ENCODE measurements around the gene CSAG2. TPM values are rescaled to one million over a fixed set of nuclear protein-coding genes. Genes with fewer than 3 reads are reported as not detected.
"Not testable (repeated sequence)": the region's sequence is repeated elsewhere in the genome, so short reads cannot be mapped to it uniquely, and the experiment has no call there.

CSAG2 gene
- total RNA-seq, 1 experiment from 2014 or later: not detected

- not testable (repeated sequence) for H3K23me2 ChIP-seq (ENCODE audit: insufficient read length, low read depth, low read length, poor library complexity, severe bottlenecking); H3K27me3 Mint-ChIP-seq (ENCODE audit: low read depth)
Measured at GRCh38 chrX:152713195-152713594, 4.1 kb upstream of the CSAG2 start.

GRCh38 chrX:152706500-152706899 is 2.6 kb downstream of the CSAG2 start:
- H3K9me3 ChIP-seq (ENCODE audit: control insufficient read depth, low read depth, low read length); H3K9me3 Mint-ChIP-seq; H2BK12ac ChIP-seq (ENCODE audit: insufficient read length, low read depth, low read length); H3K4me1 ChIP-seq (ENCODE audit: insufficient read depth, low read length); H3K4ac ChIP-seq (ENCODE audit: low read depth, low read length); H3K27ac Mint-ChIP-seq; H3K79me2 ChIP-seq (ENCODE audit: insufficient read depth, low read length); H3K27me3 ChIP-seq (ENCODE audit: insufficient read depth, low read length); H3K23ac ChIP-seq (ENCODE audit: insufficient read length, low read depth, low read length); H2AK5ac ChIP-seq (ENCODE audit: insufficient read length, low read length); H2BK5ac ChIP-seq (ENCODE audit: insufficient read length, low read length); H3K9ac ChIP-seq (ENCODE audit: extremely low read depth, insufficient read length, low read length); H3K36me3 Mint-ChIP-seq (ENCODE audit: insufficient read depth in 1 of 3, low read depth in 3 of 3); H3K4me1 Mint-ChIP-seq; H3K23me2 ChIP-seq (ENCODE audit: insufficient read length, low read depth, low read length, poor library complexity, severe bottlenecking); H3K27me3 Mint-ChIP-seq (ENCODE audit: low read depth); H2BK120ac ChIP-seq (ENCODE audit: low read depth, low read length, poor library complexity, severe bottlenecking); H2AFZ ChIP-seq (ENCODE audit: low read length); DNase-seq; H3K27ac ChIP-seq (ENCODE audit: insufficient read length, low read depth, low read length); H4K20me1 ChIP-seq (ENCODE audit: control insufficient read depth, insufficient read depth, insufficient read length); H3K79me1 ChIP-seq (ENCODE audit: insufficient read depth, low read depth, low read length, poor library complexity, severe bottlenecking); H3K14ac ChIP-seq (ENCODE audit: insufficient read depth, low read length); H4K8ac ChIP-seq (replicated peaks; ENCODE audit: insufficient read length, low read depth, low read length); H3T11ph ChIP-seq (ENCODE audit: low read length); H4K5ac ChIP-seq (ENCODE audit: insufficient read length, low read depth, low read length); H3K4me2 ChIP-seq (ENCODE audit: insufficient read depth, insufficient read length, low read length); H3K4me3 Mint-ChIP-seq; H2BK20ac ChIP-seq (ENCODE audit: low read depth, low read length, poor library complexity, severe bottlenecking); H2BK15ac ChIP-seq (ENCODE audit: low read depth, low read length); H3K56ac ChIP-seq (ENCODE audit: insufficient read length, low read depth, low read length); H3K18ac ChIP-seq (ENCODE audit: insufficient read length, low read depth, low read length); H4K91ac ChIP-seq (ENCODE audit: insufficient read length, low read depth, low read length): not testable (repeated sequence)
- no CpG with 5 or more reads among the region's 7 CpGs for WGBS (ENCODE audit: extremely low coverage, insufficient read length, low lambda C conversion rate)

More at GRCh38 chrX:152713195-152713594, 4.1 kb upstream of the CSAG2 start:
- H3K18ac ChIP-seq (ENCODE audit: insufficient read length, low read depth, low read length); H4K91ac ChIP-seq (ENCODE audit: insufficient read length, low read depth, low read length); H4K5ac ChIP-seq (ENCODE audit: insufficient read length, low read depth, low read length); H3K4me1 Mint-ChIP-seq; H2BK20ac ChIP-seq (ENCODE audit: low read depth, low read length, poor library complexity, severe bottlenecking); H3K27ac ChIP-seq (ENCODE audit: insufficient read length, low read depth, low read length); H2BK15ac ChIP-seq (ENCODE audit: low read depth, low read length); H3K4me1 ChIP-seq (ENCODE audit: insufficient read depth, low read length); H3K9ac ChIP-seq (ENCODE audit: extremely low read depth, insufficient read length, low read length); H2AK5ac ChIP-seq (ENCODE audit: insufficient read length, low read length); H2BK5ac ChIP-seq (ENCODE audit: insufficient read length, low read length); H3K36me3 Mint-ChIP-seq (ENCODE audit: insufficient read depth in 1 of 3, low read depth in 3 of 3); H3K56ac ChIP-seq (ENCODE audit: insufficient read length, low read depth, low read length); H2AFZ ChIP-seq (ENCODE audit: low read length); H3K9me3 Mint-ChIP-seq; H3K79me2 ChIP-seq (ENCODE audit: insufficient read depth, low read length); DNase-seq; H3K9me3 ChIP-seq (ENCODE audit: control insufficient read depth, low read depth, low read length); H2BK120ac ChIP-seq (ENCODE audit: low read depth, low read length, poor library complexity, severe bottlenecking); H3T11ph ChIP-seq (ENCODE audit: low read length); H3K14ac ChIP-seq (ENCODE audit: insufficient read depth, low read length); H3K4me3 Mint-ChIP-seq; H4K20me1 ChIP-seq (ENCODE audit: control insufficient read depth, insufficient read depth, insufficient read length); H3K23ac ChIP-seq (ENCODE audit: insufficient read length, low read depth, low read length); H2BK12ac ChIP-seq (ENCODE audit: insufficient read length, low read depth, low read length); H3K4me2 ChIP-seq (ENCODE audit: insufficient read depth, insufficient read length, low read length); H3K27me3 ChIP-seq (ENCODE audit: insufficient read depth, low read length); H3K79me1 ChIP-seq (ENCODE audit: insufficient read depth, low read depth, low read length, poor library complexity, severe bottlenecking); H4K8ac ChIP-seq (replicated peaks; ENCODE audit: insufficient read length, low read depth, low read length); H3K4ac ChIP-seq (ENCODE audit: low read depth, low read length); H3K27ac Mint-ChIP-seq: not testable (repeated sequence)
- WGBS (ENCODE audit: extremely low coverage, insufficient read length, low lambda C conversion rate): no CpG with 5 or more reads among the region's 5 CpGs
